GM12801 (cell line): Measurements from ENCODE around the gene THAP7.

Experiments
- TF ChIP-seq, protein P1 (sequence below): IDR thresholded peaks from one replicate; pipeline ENCODE4 v1.5.1; 2011; ENCODE audit warnings: control low read depth; ENCODE audit not compliant: insufficient read length; ENCODE audit errors: extremely low read depth

THAP7 gene

DNA sequence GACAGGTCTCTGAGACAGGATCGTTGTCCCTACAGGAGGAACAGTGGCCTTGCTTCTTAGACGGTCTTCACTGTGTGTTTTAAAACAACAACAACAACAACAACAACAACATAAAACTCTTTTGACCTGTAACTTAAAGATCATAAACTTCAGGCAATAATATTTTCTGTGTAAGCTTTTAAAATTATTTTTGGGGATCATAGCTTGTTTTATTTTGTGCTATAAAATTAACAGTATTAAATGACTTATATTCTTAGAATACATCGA, 48.6 kb downstream of the THAP7 start:
- TF ChIP-seq, protein P1, sequence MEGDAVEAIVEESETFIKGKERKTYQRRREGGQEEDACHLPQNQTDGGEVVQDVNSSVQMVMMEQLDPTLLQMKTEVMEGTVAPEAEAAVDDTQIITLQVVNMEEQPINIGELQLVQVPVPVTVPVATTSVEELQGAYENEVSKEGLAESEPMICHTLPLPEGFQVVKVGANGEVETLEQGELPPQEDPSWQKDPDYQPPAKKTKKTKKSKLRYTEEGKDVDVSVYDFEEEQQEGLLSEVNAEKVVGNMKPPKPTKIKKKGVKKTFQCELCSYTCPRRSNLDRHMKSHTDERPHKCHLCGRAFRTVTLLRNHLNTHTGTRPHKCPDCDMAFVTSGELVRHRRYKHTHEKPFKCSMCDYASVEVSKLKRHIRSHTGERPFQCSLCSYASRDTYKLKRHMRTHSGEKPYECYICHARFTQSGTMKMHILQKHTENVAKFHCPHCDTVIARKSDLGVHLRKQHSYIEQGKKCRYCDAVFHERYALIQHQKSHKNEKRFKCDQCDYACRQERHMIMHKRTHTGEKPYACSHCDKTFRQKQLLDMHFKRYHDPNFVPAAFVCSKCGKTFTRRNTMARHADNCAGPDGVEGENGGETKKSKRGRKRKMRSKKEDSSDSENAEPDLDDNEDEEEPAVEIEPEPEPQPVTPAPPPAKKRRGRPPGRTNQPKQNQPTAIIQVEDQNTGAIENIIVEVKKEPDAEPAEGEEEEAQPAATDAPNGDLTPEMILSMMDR, result no peak

DNA sequence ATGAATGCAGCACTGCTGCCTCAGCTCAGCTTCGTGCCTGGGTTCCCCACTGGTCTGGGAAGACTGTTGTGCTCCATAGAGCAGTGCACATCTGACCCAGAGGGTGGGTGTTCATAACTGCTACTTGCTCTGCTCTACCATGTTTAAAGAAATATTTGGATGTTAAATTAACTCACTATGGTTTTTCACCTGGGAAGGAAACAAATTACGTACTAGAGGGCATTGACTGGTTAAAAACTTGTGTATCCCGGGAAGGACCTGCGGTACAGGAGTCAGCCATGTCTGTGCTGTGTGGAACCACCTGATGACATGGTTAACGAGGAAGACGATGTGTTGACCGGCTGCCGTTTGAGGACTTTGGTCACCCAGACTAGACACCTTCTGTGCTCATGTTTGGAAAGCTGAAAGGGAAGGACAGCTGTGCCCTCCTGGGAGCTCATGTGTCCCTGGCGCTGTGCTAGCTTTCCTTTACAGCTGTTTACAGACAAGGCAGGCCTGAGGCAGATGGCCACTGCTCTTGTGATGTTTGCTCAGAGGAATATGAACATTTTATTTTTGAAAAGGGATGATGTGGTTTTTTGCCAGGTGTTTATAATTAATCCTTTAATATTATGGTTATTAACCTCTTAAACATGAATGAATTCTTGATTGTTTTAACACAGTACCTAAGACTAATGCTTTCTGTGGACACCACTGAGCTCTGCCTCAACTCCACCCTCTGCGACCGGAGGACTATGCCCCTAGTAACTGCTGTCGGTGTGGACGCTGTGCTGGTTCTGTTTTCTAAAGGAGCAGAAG, 49.2 kb downstream of the THAP7 start:
- TF ChIP-seq, protein P1, result no peak

DNA sequence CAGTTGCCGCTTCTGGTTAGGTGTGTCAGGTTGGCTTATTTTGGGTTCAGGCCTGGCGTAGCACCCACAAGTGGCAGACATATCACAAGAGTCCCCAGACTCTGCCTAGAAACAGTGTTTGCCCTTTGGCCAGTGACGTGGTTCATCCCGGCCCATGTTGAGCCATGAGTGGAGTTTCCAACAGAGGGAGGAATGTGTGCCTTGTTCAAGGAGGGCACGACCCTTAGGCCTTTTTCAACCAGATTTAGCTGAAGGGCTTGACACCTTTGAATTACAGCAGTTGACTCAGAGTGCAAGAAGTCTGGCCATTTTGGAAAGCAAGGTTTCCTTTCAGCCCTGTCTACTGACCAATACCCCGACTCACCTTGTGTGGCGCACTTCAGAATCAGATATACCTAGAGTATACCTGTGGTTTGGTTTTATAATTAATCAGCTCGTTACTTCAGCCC, 50.0 kb downstream of the THAP7 start:
- TF ChIP-seq, protein P1, result no peak

DNA sequence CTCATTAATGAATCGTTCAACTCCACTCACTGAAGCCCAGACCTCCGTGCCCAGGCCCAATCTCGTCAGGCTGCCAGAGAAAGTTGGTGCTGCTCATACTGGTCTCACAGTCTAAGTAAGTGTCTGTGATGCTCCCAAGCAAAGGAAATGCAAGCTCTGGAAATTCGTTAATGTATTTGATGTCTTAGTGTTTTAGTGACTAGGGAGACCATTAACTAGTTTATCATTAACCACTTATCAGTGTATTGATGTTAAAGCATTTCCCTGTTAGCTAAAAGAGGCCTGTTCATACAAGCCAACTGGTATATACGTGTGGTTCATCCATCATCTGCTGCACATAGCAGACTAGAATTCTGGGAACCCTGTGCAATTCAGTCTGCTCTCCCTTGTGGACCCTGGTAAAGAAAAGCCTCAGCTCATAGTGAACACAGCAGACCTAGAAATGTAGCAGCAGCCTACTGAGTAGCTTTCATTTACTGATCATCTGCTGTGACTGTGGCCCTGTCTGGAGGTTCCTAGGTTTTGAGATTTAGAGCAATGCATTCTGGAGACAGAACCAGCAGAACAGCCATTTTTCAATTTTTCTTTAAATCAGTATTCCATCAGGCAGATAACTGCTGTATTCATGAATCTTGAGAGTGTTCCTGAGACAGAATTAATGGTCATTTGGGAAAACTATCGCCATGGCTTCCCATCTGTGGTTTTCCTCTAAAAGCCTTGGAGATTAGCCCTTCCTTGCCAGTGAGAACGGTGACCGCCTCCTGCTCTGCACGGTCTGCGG, 50.6 kb downstream of the THAP7 start:
- TF ChIP-seq, protein P1, result no peak

DNA sequence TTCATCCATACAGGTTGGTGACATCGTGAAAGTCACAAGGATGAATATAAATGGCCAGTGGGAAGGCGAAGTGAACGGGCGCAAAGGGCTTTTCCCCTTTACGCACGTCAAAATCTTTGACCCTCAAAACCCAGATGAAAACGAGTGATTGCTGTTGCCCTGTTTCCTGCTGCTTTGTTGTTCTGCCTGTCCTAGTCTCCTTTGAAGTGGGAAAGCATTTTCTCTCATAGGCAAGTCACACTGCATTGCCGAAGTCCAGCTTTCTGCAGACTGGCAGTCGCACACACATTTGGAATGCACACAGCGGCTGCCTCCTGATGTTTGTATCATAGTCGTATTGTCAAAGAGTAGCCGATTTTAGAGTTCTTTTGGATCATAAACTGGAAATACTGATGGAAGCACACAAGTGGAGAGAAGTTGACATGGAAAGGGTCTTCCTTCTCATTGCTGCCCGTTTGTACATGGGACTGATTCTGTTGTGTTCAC, 52.2 kb downstream of the THAP7 start:
- TF ChIP-seq, protein P1, result no peak
